Activated CD8-positive, alpha-beta memory T cell treated with anti-CD3 and anti-CD28 coated beads for 1 hour (primary cell): ENCODE results near the gene CORO2B.

Source experiments
- DNase-seq, 2 donors: peaks; one replicate each; pipeline ENCODE4 v3.0.0-alpha.2; 2020; ENCODE audit warnings: low read depth in 1 of 2; ENCODE audit errors: extremely low read depth in 1 of 2

CORO2B gene

GRCh38 chr15:68571582-68571981, 7.2 kb upstream of the CORO2B start:
- DNase-seq: no peak

- no peak for DNase-seq
Observed at GRCh38 chr15:68572309-68572708, 6.5 kb upstream of the CORO2B start.

DNA sequence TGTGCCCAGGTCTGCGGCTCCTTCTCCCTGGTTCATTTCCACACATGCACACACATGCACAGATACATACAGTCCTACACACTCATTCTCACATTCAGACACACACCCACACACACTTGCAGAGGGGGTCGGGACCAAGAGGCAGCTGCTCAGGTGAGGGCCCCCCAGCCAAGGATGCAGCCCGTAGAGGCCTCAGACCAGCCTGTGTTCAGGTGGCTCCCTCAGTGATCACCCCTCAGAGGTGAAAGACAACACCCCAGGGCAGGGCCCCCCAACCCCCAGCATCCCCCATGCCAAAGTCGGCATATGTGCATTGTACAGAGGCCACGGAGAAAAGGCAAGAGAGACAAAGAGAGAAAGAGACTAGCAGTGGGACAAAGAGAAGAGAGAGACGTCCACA, 5.9 kb upstream of the CORO2B start:
- no peak for DNase-seq

DNA sequence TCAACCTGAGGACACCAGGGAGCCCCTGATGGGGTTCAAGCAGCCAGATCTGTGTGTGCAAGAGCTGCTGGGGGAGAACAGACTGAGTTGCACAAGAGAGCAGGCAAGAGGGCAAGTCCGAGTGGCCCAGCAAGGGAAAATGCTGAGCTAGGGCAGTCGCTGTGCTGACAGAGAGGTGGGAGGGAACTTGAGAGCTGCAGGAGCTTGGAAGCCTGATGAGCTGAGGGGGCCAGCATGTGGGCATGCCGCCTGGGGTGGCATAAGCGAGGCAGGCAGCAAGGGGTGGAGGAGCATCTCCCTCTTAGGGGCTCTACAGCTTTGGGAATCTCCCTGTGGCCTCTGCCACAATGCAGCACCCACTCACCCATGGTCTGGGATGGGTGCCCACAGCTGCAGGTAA, 4.7 kb upstream of the CORO2B start:
- no peak for DNase-seq

DNA sequence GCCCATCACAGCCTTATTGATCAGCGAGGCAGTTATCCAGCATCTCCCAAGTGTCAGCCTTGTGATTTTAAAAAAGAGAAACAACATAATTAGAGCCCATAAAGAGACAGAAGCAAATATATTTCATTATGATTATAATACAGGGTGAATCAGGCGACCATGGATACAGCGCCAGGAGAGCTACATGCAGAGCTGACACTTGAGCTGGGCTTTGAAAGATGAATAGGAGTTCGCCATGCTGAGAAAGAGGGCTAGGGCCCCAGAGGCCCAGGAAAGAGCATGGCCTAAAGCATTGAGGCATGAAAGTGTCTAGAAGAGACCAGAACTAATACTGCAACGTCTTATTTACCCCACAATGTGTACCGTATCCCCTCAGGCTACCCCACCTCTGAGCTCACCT, 4.2 kb upstream of the CORO2B start:
- no peak for DNase-seq

GRCh38 chr15:68576235-68576892, 2.4 kb upstream of the CORO2B start:
- no peak for DNase-seq

DNA sequence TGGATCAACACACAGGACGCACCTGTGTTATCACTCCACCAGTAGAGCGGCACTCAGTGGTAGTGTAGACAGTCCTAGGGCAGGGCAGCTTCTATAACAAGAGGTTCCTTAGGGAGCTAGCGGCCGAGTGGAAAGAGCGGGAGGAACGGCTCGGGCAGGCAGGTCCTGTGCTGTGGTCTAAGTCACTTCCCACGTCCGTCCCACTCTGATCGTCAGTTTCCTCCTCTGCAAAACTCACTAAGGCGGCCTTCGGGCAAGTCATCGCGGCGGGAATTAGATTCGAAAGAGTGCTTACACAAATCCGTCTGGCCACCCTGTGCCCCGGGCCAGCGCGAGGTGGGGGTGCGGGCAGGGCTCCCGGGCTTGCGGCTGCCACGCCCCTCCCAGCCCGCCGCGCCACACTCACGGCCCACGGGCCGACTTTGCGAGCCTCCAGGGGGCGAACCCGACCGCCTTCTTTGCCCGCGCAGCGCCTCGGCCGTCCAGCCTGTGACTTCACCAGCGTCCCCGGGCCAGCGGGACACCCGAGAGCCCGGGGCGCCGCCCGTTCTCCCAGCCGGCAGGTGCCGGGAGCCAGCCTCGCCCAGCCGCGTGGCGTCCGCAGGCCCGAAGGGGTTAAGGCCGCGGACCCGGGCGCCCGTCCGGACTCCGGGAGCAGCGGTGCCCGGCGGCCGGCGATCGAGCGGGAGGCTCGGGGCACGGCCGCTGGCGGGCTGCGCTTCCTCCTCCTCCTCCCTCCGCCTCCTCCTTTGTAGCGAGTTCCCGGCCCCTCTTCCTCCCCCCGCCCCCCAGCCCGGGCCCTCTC, 416 bp upstream of the CORO2B start:
- no peak for DNase-seq

DNA sequence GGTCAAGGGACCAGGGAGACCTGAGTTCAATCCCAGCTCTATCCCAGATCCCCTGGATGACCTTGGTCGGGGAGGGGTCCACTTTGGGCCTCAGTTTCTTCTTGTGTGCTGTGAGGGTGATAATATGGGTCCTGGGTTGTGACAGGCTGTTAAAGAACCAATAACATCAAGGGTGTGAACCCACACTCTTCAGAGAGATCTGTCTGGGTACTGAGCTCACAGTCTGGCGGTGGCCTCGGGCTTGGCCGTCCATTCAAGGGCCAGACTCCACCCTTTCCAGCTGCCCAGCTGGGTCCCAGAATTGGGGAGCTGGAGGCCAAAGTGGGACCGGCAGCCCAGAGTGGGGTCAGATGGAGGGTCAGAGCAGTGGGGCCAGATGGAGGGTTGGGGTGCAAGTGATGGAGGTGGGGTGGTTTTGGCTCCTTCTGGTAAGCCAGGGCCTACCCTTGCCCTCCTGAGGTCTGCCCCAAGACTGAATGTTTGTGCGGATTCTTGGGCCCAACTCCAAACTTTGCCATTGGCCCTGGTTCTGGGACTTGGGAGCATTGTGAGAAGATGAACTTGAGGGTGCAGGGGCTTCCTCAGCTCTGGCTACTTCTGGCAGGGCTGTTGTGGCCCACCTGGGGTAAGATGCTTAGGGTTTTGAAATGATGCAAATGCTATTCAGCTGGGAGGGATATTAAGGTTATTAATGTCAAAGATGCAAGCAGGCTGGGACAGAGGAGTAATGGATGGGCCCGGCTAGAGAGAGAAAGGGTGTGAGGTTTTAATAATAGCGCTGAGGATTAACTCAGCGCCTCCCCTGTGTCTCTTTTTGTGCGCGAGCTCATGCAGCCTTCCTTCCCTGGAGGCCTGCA, 1.5 kb downstream of the CORO2B start:
- DNase-seq: no peak

DNA sequence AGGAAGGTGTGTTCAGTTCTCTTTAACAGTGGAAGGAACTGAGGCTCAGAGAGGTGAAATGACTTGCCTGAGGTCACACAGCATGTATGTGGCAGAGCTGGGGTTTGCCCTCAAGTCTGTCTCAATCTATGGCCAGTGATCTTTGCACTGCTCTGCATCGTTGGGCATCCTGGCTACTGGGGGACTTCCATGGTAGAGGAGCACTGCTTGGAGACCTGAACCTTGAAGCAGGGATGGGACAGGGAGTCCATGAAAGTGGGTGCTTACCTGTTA, 2.0 kb downstream of the CORO2B start:
- DNase-seq: no peak

- no peak for DNase-seq
Observed at GRCh38 chr15:68581725-68582124, 2.9 kb downstream of the CORO2B start.

- no peak for DNase-seq
Observed at GRCh38 chr15:68582236-68582635, 3.4 kb downstream of the CORO2B start.

DNA sequence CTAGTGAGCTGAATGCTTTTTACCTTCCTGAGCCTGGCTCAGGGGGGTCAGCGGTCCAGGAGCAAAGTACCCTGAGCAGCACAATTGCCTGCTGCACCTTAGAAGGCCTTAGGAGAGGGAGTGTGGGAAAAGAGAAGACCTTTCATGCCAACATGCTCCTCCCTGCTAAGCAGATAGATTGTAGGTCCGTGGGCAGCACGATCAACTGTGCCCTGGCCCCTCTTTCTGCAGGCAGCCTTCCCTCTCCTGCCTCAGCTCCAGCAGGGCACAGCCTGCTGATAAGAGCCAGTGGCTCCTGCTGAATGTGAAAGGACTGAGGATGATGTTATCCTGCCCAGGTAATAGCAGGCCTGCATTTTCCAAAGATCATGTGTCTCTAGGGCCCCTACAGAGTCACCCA, 4.1 kb downstream of the CORO2B start:
- no peak for DNase-seq

DNA sequence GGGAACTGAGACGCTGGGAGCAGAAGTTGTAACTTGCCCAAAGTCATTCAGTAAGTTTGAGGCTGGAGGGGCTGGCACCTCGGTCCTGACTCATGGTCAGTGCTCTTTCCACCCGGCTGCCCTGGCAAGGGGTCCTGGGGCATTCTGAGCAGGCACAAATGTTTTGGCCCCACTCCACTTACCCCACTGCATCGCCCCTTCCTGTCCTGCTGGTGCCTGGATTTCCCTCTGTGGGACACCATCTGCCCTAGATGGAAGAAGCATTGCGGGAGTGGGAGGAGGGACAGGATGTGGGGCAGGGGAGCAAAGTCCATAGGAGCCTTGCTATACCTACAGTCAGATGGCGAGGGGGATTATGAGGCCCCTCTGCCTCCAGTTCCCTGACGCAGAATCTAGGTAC, 4.5 kb downstream of the CORO2B start:
- no peak for DNase-seq

- DNase-seq: no peak
Observed at GRCh38 chr15:68583936-68584755, 5.4 kb downstream of the CORO2B start.

DNA sequence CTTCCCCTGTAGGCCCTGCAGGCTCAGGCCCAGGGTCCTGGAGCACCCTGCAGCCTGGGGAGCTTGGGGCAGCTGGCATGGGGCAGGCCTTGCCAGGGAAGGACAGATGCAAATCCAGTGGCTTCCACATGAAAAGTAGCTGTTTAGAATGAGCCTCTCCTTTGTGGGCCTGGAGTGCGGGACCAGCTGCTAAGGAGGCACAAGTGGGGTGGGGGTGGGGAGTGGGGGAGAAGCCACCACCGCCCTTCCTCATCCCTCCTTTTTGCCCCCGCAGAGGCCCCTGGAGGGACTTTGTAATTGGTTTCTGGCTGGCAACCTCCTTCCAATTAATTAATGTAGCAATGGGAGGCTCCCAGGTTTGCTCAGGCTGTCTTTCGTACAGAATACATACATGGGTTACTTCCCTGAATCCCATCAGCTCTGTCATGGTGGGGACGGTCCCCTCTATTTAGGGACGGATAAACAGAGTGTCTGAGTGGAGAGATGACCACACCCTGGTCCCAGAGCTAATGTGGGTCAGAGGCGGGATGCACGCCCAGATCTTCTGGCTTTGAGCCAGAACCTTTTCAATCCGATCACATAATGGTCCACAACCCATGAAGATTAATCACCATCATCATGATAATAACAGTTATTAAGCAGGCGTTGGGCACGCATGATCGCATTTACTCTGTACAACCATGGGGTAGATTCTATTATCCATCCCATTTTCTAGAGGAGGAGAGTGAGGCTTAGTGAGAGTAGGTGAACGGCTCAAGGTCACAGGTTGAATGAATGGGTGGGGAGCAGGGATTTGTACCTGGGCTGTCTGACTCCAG, 6.2 kb downstream of the CORO2B start:
- no peak for DNase-seq

GRCh38 chr15:68585574-68586273, 6.9 kb downstream of the CORO2B start:
- DNase-seq: no peak

DNA sequence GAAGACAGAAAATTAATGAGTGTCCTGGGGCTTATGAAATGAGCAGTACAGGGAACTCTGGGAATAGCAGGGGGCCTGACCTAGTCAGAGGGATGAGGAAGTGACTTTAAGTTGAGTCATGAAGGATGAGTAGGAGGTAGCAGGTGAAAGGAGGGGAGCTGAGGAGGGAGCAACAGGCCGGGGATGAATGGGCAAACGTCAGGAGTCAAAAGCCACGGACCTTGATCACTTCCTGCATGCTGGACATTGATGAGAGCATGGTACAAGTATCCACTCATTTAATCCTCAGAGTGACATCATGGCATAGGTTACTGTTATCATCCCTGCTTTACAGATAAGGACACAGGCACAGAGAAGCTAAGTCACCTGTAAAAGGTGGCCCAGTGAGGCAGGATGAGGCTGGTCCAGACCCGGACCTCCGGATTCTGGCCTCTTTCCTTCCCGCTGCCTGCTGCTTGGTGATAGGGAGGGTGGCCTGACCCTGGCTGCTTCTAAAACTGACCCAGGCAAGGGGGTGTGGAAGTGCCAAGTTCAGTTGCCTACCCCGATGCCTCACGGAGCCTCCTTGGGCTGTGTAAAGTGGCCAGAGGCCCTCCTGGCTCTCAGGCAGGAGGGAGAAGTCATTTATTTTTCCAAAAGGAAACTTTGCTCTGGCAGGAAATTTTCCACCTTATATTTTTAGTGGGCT, 7.6 kb downstream of the CORO2B start:
- DNase-seq: no peak

GRCh38 chr15:68587769-68588385, 9.1 kb downstream of the CORO2B start:
- no peak for DNase-seq

GRCh38 chr15:68589053-68589452, 10.3 kb downstream of the CORO2B start:
- no peak for DNase-seq
